ENCODE results near the gene ZNF630. TPM values are rescaled to one million over a fixed set of nuclear protein-coding genes. Genes with fewer than 3 reads are reported as not detected.

The ZNF630 gene
- total and polyA plus RNA-seq, 2 of the 8 experiments (the other 6 are each of a cell fraction or from before 2014, with no cell fraction given): 0.67 to 2.2 TPM

- POLR2A ChIA-PET (ENCODE audit: partially characterized antibody): no interaction called here
- Histone ChIP-seq H2BK5ac (ENCODE audit: low read depth, low read length) (no peak overlapping the region), H3K79me2 (ENCODE audit: control insufficient read depth in 1 of 2, insufficient read depth in 2 of 2, low read length in 2 of 2) (no peaks in the 10 kb centered on the region), H3K36me3 (ENCODE audit: control insufficient read depth in 2 of 4, insufficient read depth in 4 of 4, low read length in 3 of 4) (no peaks in the 10 kb centered on the region), H3K9ac (replicated peaks in 1 of 4; ENCODE audit: extremely low read depth in 1 of 4, low read depth in 3 of 4, low read length in 3 of 4) (no peak overlapping the region), H2AFZ (ENCODE audit: low read length) (no peak overlapping the region), H3K4me1 (replicated peaks in 1 of 4; ENCODE audit: control insufficient read depth in 3 of 4, insufficient read depth in 4 of 4, low read length in 3 of 4) (no peaks in the 10 kb centered on the region), H4K8ac (ENCODE audit: extremely low read depth, insufficient read depth, low read length) (no peak overlapping the region), H3K27me3 (replicated peaks in 1 of 4; ENCODE audit: control insufficient read depth in 3 of 4, extremely low read depth in 1 of 4, insufficient read depth in 3 of 4, low read length in 3 of 4) (no peaks in the 10 kb centered on the region), H3K14ac (ENCODE audit: insufficient read length) (no peak overlapping the region), H3K9me3 (ENCODE audit: insufficient read depth in 2 of 2, low read depth in 1 of 2, low read length in 1 of 2) (no peaks in the 10 kb centered on the region), H2BK15ac (ENCODE audit: low read length) (no peak overlapping the region), H3K18ac (ENCODE audit: extremely low read depth, low read length) (no peak overlapping the region), H3K4ac (replicated peaks; ENCODE audit: insufficient read length, low read depth, low read length) (no peak overlapping the region), H3K4me2 (ENCODE audit: insufficient read depth in 1 of 2, low read depth in 2 of 2, low read length in 2 of 2) (no peak overlapping the region), H3K56ac (replicated peaks; ENCODE audit: insufficient read length, low read depth, low read length) (no peak overlapping the region), H3K79me1 (ENCODE audit: low read depth, low read length) (no peaks in the 10 kb centered on the region), H3K27ac (ENCODE audit: low read depth, low read length) (no peak overlapping the region), H4K91ac (replicated peaks; ENCODE audit: insufficient read length, low read length) (no peak overlapping the region), H2BK120ac (replicated peaks; ENCODE audit: low read depth, low read length) (no peak overlapping the region), H2AK5ac (ENCODE audit: low read depth, low read length) (no peak overlapping the region), H3K23ac (ENCODE audit: insufficient read length) (no peak overlapping the region), H4K5ac (ENCODE audit: insufficient read length, low read depth, low read length) (no peak overlapping the region), H3K4me3 (ENCODE audit: extremely low read depth in 1 of 4, insufficient read depth in 2 of 4, low read depth in 3 of 4, low read length in 4 of 4) (no peak overlapping the region), H3K23me2 (ENCODE audit: low read depth, low read length) (no peaks in the 10 kb centered on the region), H4K20me1 (replicated peaks in 1 of 2; ENCODE audit: control insufficient read depth in 1 of 2, insufficient read depth in 2 of 2, low read length in 2 of 2) (no peaks in the 10 kb centered on the region), H2BK20ac (ENCODE audit: low read length) (no peak overlapping the region), H2BK12ac (ENCODE audit: low read depth, low read length) (no peak overlapping the region)
- CTCF ChIA-PET (ENCODE audit: partially characterized antibody): interaction anchor here (0.6 to 4.1 kb wide), 7 partner anchors 18 to 414 kb away, joined by 3 to 22 read pairs (median 3); no protein-coding TSS in a partner anchor
- FAIRE-seq: no peak
- TF ChIP-seq EZH2 (IDR thresholded peaks at IDR 0.05; ENCODE audit: low read depth, low read length, severe bottlenecking): no peak
- TF ChIP-seq HDAC2 (IDR thresholded peaks at IDR 0.05; ENCODE audit: borderline replicate concordance in 1 of 2, low read depth in 2 of 2, low read length in 2 of 2): no peak
- no peak for DNase-seq (ENCODE audit: low read depth in 1 of 2, low spot score in 2 of 2)
- 88% methylated on average over 5 of the region's 5 CpGs; no CpG with 5 or more reads in 1 of the 2 experiments for whole genome bisulfite sequencing, 2 experiments (ENCODE audit: extremely low coverage in 1 of 2, insufficient coverage in 1 of 2, insufficient read length in 1 of 2, insufficient replicate concordance in 2 of 2, low coverage in 1 of 2, low lambda C conversion rate in 2 of 2, missing lambda C conversion rate in 1 of 2)
Measured at GRCh38 chrX:48083706-48084105, 12.3 kb upstream of the ZNF630 start.

All from H1 (cell line).